Lung (tissue), 12 donors: ENCODE measurements around the gene CLDN2. TPM values are rescaled to one million over a fixed set of nuclear protein-coding genes. Genes with fewer than 3 reads are reported as not detected.

Experiments
- ATAC-seq: fragments of 200-7000 bp; cut with Tn5 transposase; one replicate; pipeline ENCODE4 v1.9.1; 2020; ENCODE audit warnings: moderate number of reproducible peaks; ENCODE audit not compliant: insufficient read depth, low FRiP score
- DNase-seq, 3 donors: peaks; one replicate each; pipeline ENCODE4 v3.0.0-alpha.2; 2013 to 2017
- H3K27ac ChIP-seq, 2 donors: one replicate each; pipeline ENCODE4 v1.5.1; 2013; ENCODE audit warnings: mild to moderate bottlenecking in 2 of 2, moderate library complexity in 2 of 2, control low read depth in 1 of 2, inconsistent platforms in 1 of 2, low read depth in 1 of 2, low read length in 1 of 2
- H3K27me3 ChIP-seq, 3 donors: one replicate each; pipeline ENCODE4 v1.5.1; 2013; ENCODE audit warnings: low read length in 2 of 3; ENCODE audit not compliant: control insufficient read depth in 3 of 3, insufficient read depth in 3 of 3
- H3K36me3 ChIP-seq, 4 donors: one replicate each; pipeline ENCODE4 v1.5.1; 2013; ENCODE audit warnings: low read length in 4 of 4, mild to moderate bottlenecking in 1 of 4, moderate library complexity in 1 of 4; ENCODE audit not compliant: control insufficient read depth in 4 of 4, insufficient read depth in 4 of 4
- H3K4me1 ChIP-seq, 5 donors: one replicate each; pipeline ENCODE4 v1.5.1; 2013; ENCODE audit warnings: low read length in 5 of 5, mild to moderate bottlenecking in 2 of 5, moderate library complexity in 1 of 5; ENCODE audit not compliant: control insufficient read depth in 5 of 5, insufficient read depth in 5 of 5
- H3K4me3 ChIP-seq: one replicate; pipeline ENCODE4 v1.5.1; 2013; ENCODE audit warnings: mild to moderate bottlenecking, control low read depth, moderate library complexity
- H3K9ac ChIP-seq, 2 donors: one replicate each; pipeline ENCODE4 v1.5.1; 2013; ENCODE audit warnings: low read length in 2 of 2, control low read depth in 1 of 2; ENCODE audit not compliant: insufficient read depth in 1 of 2
- H3K9me3 ChIP-seq, 4 donors: one replicate each; pipeline ENCODE4 v1.5.1; 2013; ENCODE audit warnings: low read length in 3 of 4, mild to moderate bottlenecking in 1 of 4, moderate library complexity in 1 of 4; ENCODE audit not compliant: control insufficient read depth in 4 of 4, insufficient read depth in 3 of 4
- CTCF ChIP-seq: IDR thresholded peaks from 2 replicates; pipeline ENCODE4 v1.5.1; 2012; ENCODE audit warnings: mild to moderate bottlenecking; ENCODE audit errors: control extremely low read depth, extremely low read depth
- WGBS, 2 donors: extraction: QIAGEN DNeasy Blood & Tissue Kit; methylation state at CpG; one replicate each; pipeline ENCODE4 v1.1.7; 2013; 5-methylcytosine and 5-hydroxymethylcytosine counted together
- polyA plus RNA-seq, 2 donors: library from polyadenylated mRNA; stranded (reverse); fragments of 200-250 nt; gene quantifications; one replicate each; pipeline ENCODE4 v1.2.1, GENCODE V29; 2013
- total RNA-seq, 2 donors: library from RNA; depleted of rRNA in 1 of 2; stranded (reverse); fragments of >200 nt in 1 of 2; gene quantifications; one replicate each; pipeline ENCODE4 v1.2.1, GENCODE V29; 2014 to 2021
- donor health status: control.
- donor health status: control.
- donor health status: Bipolar disorder and iron deficiency.
- donor health status: healthy.
- donor health status: DM: yes; HTN: yes; CAD: no.

CLDN2 gene
- total and polyA plus RNA-seq, 4 donors = 0.07 to 0.46 (median 0.28) TPM; not detected in 1

GRCh38 chrX:106905064-106905708 lies 15.0 kb upstream of the CLDN2 start:
- H3K27me3 ChIP-seq = peaks cover 0 to 28% (median 9%) of the 10 kb centered on the region in 3 donors

GRCh38 chrX:106906361-106906760 lies 13.8 kb upstream of the CLDN2 start:
- TF ChIP-seq CTCF = no peak
- Histone ChIP-seq H3K9ac (no peak overlapping the region), H3K36me3 (no peaks in the 10 kb centered on the region), H3K27me3 (peaks cover 0 to 29% (median 9%) of the 10 kb centered on the region in 3 donors), H3K4me3 (no peak overlapping the region), H3K4me1 (peaks cover 0 to 4% (median 0%) of the 10 kb centered on the region in 5 donors), H3K9me3 (peaks cover 0 to 3% (median 0%) of the 10 kb centered on the region in 4 donors), H3K27ac (no peak overlapping the region)
- whole genome bisulfite sequencing, 2 donors = 54 to 61% methylated on average over 6 of the region's 6 CpGs
- DNase-seq = peak; percentile 50 to 77 (median 56)
- no peak for ATAC-seq

More at GRCh38 chrX:106905064-106905708, 15.0 kb upstream of the CLDN2 start:
- no peak overlapping the region for H3K4me3 ChIP-seq
- ATAC-seq = no peak
- WGBS, 2 donors = 80 to 82% methylated on average over 5 of the region's 5 CpGs
- no peak for TF ChIP-seq CTCF
- H3K27ac ChIP-seq = no peak overlapping the region
- H3K9me3 ChIP-seq = peaks cover 0 to 3% (median 0%) of the 10 kb centered on the region in 4 donors
- peaks cover 0 to 4% (median 0%) of the 10 kb centered on the region in 5 donors for H3K4me1 ChIP-seq
- no peaks in the 10 kb centered on the region for H3K36me3 ChIP-seq
- DNase-seq = no peak
- no peak overlapping the region for H3K9ac ChIP-seq

GRCh38 chrX:106912864-106913263 lies 7.3 kb upstream of the CLDN2 start:
- Histone ChIP-seq H3K9me3 (no peaks in the 10 kb centered on the region), H3K4me3 (no peak overlapping the region), H3K4me1 (peaks cover 0 to 1% (median 0%) of the 10 kb centered on the region in 5 donors), H3K9ac (no peak overlapping the region), H3K27me3 (peaks cover 0 to 30% (median 13%) of the 10 kb centered on the region in 3 donors), H3K36me3 (no peaks in the 10 kb centered on the region), H3K27ac (no peak overlapping the region)
- WGBS, 2 donors = 63 to 94% methylated on average over 2 of the region's 2 CpGs
- TF ChIP-seq CTCF = no peak
- no peak for ATAC-seq
- DNase-seq = no peak
